GM23248 (cell line): ENCODE results near the gene ATP6V1C2. TPM values are rescaled to one million over a fixed set of nuclear protein-coding genes. Genes with fewer than 3 reads are reported as not detected.

Experiments
- DNase-seq: peaks from one replicate; pipeline ENCODE4 v3.0.0-alpha.2; 2015
- H2AFZ ChIP-seq: fragments of 200-600 bp; sonication (generic); 2 replicates; pipeline ENCODE4 v1.6.1; 2016; ENCODE audit warnings: antibody characterized with exemption
- H3F3A ChIP-seq: fragments of 200-600 bp; sonication (generic); 2 replicates; pipeline ENCODE4 v1.6.1; 2016; ENCODE audit warnings: mild to moderate bottlenecking, antibody characterized with exemption, mixed run types; ENCODE audit not compliant: insufficient read depth
- H3K27ac ChIP-seq: fragments of 200-600 bp; sonication (generic); 2 replicates; pipeline ENCODE4 v1.5.1; 2016; ENCODE audit warnings: mild to moderate bottlenecking
- H3K27me3 ChIP-seq: fragments of 200-600 bp; sonication (generic); replicated peaks from 2 replicates; pipeline ENCODE4 v1.6.1; 2016; ENCODE audit warnings: mild to moderate bottlenecking; ENCODE audit not compliant: insufficient read depth
- H3K36me3 ChIP-seq: fragments of 200-600 bp; sonication (generic); 2 replicates; pipeline ENCODE4 v1.6.1; 2016; ENCODE audit warnings: low read depth, mild to moderate bottlenecking
- H3K4me1 ChIP-seq: fragments of 200-600 bp; sonication (generic); 2 replicates; pipeline ENCODE4 v1.6.1; 2016; ENCODE audit warnings: mild to moderate bottlenecking; ENCODE audit not compliant: insufficient read depth
- H3K4me2 ChIP-seq: fragments of 200-600 bp; sonication (generic); one replicate; pipeline ENCODE4 v1.6.1; 2016; ENCODE audit warnings: mild to moderate bottlenecking; ENCODE audit not compliant: unreplicated experiment
- H3K4me3 ChIP-seq: fragments of 200-600 bp; sonication (generic); 2 replicates; pipeline ENCODE4 v1.5.1; 2016; ENCODE audit warnings: mild to moderate bottlenecking
- H3K79me2 ChIP-seq: fragments of 200-600 bp; sonication (generic); 2 replicates; pipeline ENCODE4 v1.6.1; 2016; ENCODE audit warnings: mild to moderate bottlenecking; ENCODE audit not compliant: insufficient read depth
- H3K9ac ChIP-seq: fragments of 200-600 bp; sonication (generic); 2 replicates; pipeline ENCODE4 v1.6.1; 2016; ENCODE audit warnings: mild to moderate bottlenecking
- H3K9me2 ChIP-seq: fragments of 200-600 bp; sonication (generic); 2 replicates; pipeline ENCODE4 v1.6.1; 2016; ENCODE audit warnings: mixed run types, mild to moderate bottlenecking, moderate library complexity; ENCODE audit not compliant: insufficient read depth
- H3K9me3 ChIP-seq: fragments of 200-600 bp; sonication (generic); one replicate; pipeline ENCODE4 v1.6.1; 2017; ENCODE audit warnings: low read depth
- H4K20me1 ChIP-seq: fragments of 200-600 bp; sonication (generic); 2 replicates; pipeline ENCODE4 v1.6.0; 2016; ENCODE audit not compliant: insufficient read depth
- EZH2 ChIP-seq: fragments of 200-600 bp; sonication (generic); IDR thresholded peaks from 2 replicates; pipeline ENCODE4 v1.6.1; 2018; ENCODE audit warnings: antibody characterized with exemption, mild to moderate bottlenecking; ENCODE audit not compliant: insufficient read depth, poor library complexity, severe bottlenecking
- EZH2phosphoT487 ChIP-seq: fragments of 200-600 bp; sonication (generic); IDR thresholded peaks from 2 replicates; pipeline ENCODE4 v1.6.1; 2018; ENCODE audit warnings: antibody characterized with exemption, moderate library complexity, mild to moderate bottlenecking, low read depth; ENCODE audit not compliant: insufficient read depth
- WGBS, 2 experiments: methylation state at CpG; one replicate each; pipeline ENCODE4 v1.1.6; 2015 to 2017; ENCODE audit warnings: low lambda C conversion rate in 2 of 2, low coverage in 1 of 2; ENCODE audit errors: missing lambda C conversion rate in 2 of 2; 5-methylcytosine and 5-hydroxymethylcytosine counted together
- in situ Hi-C: fragments of 300-500 bp; cut with MboI; formaldehyde crosslinking; loops from 2 replicates; pipeline ENCODE4 v1.15.0; 2020
- polyA plus RNA-seq: library from polyadenylated mRNA; unstranded; fragments of >200 nt; fragmentation: Nextera tagmentation; extraction: Ambion mirVana; gene quantifications from 2 replicates; pipeline ENCODE4 v1.2.1, GENCODE V29; 2016
- total RNA-seq: library from RNA; depleted of rRNA; stranded (reverse); fragments of >200 nt; shearing (Covaris generic); gene quantifications from 2 replicates; pipeline ENCODE4 v1.2.3, GENCODE V29; 2014; rRNA removed

ATP6V1C2 gene, protein sequence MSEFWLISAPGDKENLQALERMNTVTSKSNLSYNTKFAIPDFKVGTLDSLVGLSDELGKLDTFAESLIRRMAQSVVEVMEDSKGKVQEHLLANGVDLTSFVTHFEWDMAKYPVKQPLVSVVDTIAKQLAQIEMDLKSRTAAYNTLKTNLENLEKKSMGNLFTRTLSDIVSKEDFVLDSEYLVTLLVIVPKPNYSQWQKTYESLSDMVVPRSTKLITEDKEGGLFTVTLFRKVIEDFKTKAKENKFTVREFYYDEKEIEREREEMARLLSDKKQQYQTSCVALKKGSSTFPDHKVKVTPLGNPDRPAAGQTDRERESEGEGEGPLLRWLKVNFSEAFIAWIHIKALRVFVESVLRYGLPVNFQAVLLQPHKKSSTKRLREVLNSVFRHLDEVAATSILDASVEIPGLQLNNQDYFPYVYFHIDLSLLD
- total RNA-seq, result not detected in 2 replicates
- 0.18 and 0.53 TPM in 2 replicates for polyA plus RNA-seq

DNA sequence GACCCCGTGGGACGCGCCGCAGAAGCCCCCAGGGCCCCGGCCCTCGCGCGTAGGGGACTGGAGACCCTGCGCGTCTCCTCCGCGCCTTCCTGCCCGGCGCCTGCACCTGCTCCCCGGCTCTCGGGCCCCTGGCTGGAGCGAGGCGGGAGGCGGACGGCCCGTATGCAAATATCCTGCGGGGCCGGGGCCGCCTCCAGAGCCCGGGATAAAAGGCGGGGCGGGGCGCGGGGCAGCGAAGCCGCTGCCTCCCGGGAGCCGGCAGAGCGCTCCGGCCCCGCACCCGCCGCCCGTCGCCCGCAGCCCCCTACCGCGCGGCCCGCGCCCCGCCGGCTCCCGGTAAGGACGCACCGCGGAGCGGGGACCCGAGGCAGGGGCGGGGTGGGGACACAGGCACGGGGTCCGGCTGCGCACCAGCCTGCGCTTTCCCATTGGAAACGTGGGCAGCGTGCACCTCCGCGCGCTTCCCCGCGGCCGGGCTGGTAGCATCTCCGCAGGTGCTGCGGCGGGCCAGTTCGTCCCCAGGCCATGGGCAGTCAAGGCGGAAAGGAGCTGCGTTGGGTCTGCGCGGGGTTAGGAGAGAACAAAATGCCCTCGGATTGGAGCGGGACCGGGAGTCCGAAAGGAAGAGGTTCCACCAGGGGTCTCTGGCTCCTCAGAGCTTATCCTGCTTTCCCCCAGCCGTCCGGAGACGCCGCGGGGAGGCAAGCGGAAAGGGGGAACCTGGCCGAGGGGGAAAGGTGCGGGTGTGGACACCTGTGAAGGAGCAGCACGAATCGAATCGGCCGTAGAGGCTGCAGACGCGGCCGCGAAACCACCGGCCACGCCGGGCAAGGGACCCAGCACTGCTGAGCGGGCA, at the start of gene ATP6V1C2:
ATP6V1C2 (plus strand) TSS at position 235 of the 856 bp plus-strand sequence. CDS start 1,220 bp downstream, outside the sequence.
- Histone ChIP-seq H3K9me2 (no peaks in the 10 kb centered on the region), H3K4me1 (peaks cover 23% of the 10 kb centered on the region), H3K4me2 (peak within 1 kb of the TSS; percentile 52), H3K27ac (no peak within 1 kb of the TSS), H3K36me3 (no peaks in the 10 kb centered on the region), H3F3A (peaks cover 18% of the 10 kb centered on the region; the same call in 1 of the 2 replicates), H3K9me3 (no peaks in the 10 kb centered on the region), H3K9ac (no peak within 1 kb of the TSS), H4K20me1 (no peaks in the 10 kb centered on the region), H2AFZ (no peak within 1 kb of the TSS), H3K27me3 (peaks cover 56% of the 10 kb centered on the region), H3K4me3 (peak within 1 kb of the TSS; percentile 45; the same call in 1 of the 2 replicates), H3K79me2 (no peaks in the 10 kb centered on the region)
- in situ Hi-C loops, result no loop called here
- DNase-seq, result peak; percentile 26
- TF ChIP-seq EZH2 (peak; percentile 92), EZH2phosphoT487 (peak; percentile 86)
- 2% methylated on average over 57 to 93 of the region's 99 CpGs for WGBS, 2 experiments

DNA sequence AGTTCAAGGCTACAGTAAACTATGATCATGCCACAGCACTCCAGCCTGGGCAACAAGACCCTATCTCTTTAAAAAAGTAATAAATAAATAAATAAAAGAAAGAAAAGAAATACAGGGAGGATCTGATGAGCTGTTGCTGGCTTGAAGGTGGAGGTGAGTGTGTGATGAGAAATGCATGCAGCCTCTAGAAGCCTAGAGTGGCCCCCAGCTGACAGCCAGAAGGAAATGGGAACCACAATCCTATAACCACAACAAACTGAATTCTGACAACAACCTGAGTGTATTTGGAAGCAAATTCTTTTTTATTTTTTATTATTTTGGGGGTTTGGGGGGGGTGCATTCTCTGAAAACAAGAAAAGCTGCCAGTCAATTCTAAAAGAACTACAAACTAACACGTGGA, 46.3 kb upstream of the ATP6V1C2 start:
- in situ Hi-C loops, result no loop called here
- DNase-seq, result no peak
- no peaks in the 10 kb centered on the region for H3F3A ChIP-seq
- peaks cover 22% of the 10 kb centered on the region for H3K36me3 ChIP-seq
- H2AFZ ChIP-seq, result no peak overlapping the region
- H3K27ac ChIP-seq, result no peak overlapping the region
- H3K9me3 ChIP-seq, result no peaks in the 10 kb centered on the region
- no peaks in the 10 kb centered on the region for H4K20me1 ChIP-seq
- no peak overlapping the region for H3K4me2 ChIP-seq
- WGBS, 2 experiments, result 100% methylated on average over 1 of the region's 1 CpG
- H3K4me3 ChIP-seq, result no peak overlapping the region
- H3K4me1 ChIP-seq, result no peaks in the 10 kb centered on the region
- no peaks in the 10 kb centered on the region for H3K27me3 ChIP-seq
- H3K9ac ChIP-seq, result no peak overlapping the region
- no peaks in the 10 kb centered on the region for H3K9me2 ChIP-seq
- TF ChIP-seq EZH2phosphoT487, result no peak
- no peak for TF ChIP-seq EZH2
- H3K79me2 ChIP-seq, result peaks cover 51% of the 10 kb centered on the region

DNA sequence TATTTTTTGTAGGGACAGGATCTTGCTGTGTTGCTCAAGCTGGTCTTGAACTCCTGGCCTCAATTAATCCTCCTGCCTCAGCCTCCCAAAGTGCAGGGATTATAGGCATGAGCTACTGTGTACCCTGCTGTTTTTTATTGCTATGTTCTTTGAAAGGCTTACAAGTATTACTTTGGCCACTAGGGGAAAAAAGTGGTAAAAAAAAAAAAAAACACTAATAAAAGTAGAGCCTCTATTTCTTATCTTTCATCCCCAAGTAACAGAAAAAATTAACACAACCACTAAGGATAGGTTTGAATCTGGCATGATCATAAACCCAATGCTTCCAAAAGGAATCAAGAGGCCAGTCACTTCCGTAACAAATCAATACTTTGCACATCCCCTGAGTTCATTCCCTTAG, 43.2 kb upstream of the ATP6V1C2 start:
- Histone ChIP-seq H3F3A (peaks cover 7% of the 10 kb centered on the region), H3K4me3 (no peak overlapping the region), H3K27me3 (no peaks in the 10 kb centered on the region), H4K20me1 (no peaks in the 10 kb centered on the region), H3K9ac (no peak overlapping the region), H3K4me2 (no peak overlapping the region), H2AFZ (no peak overlapping the region), H3K4me1 (no peaks in the 10 kb centered on the region), H3K79me2 (peaks cover 78% of the 10 kb centered on the region), H3K9me2 (no peaks in the 10 kb centered on the region), H3K9me3 (no peaks in the 10 kb centered on the region), H3K36me3 (peaks cover 29% of the 10 kb centered on the region), H3K27ac (no peak overlapping the region)
- in situ Hi-C loops, result no loop called here
- 97 to 100% methylated on average over 1 of the region's 1 CpG for WGBS, 2 experiments
- TF ChIP-seq EZH2 (no peak), EZH2phosphoT487 (no peak)
- DNase-seq, result peak; percentile 10

DNA sequence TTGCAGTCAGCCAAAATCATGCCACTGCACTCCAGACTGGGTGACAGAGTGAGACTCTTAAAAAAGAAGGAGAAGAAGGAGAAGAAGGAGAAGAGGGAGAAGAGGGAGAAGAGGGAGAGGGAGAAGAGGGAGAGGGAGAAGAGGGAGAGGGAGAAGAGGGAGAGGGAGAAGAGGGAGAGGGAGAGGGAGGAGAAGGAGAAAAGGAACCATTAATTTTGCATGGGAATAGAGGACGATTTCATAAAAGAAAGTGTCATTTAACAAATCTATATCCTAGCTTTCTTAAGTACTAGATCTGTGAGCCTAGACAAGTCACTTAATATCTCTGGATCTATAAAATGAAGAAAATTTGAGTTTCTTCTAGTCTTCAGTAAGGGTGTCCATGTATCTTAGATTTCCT, 41.2 kb upstream of the ATP6V1C2 start:
- peaks cover 22% of the 10 kb centered on the region for H3K36me3 ChIP-seq

More for the DNA sequence above, 41.2 kb upstream of the ATP6V1C2 start:
- Histone ChIP-seq H3K4me1 (no peaks in the 10 kb centered on the region), H3K9ac (no peak overlapping the region), H3K79me2 (peaks cover 82% of the 10 kb centered on the region), H3K4me2 (no peak overlapping the region), H3F3A (peaks cover 7% of the 10 kb centered on the region), H3K27me3 (no peaks in the 10 kb centered on the region), H3K9me3 (no peaks in the 10 kb centered on the region), H3K4me3 (no peak overlapping the region), H4K20me1 (no peaks in the 10 kb centered on the region), H3K9me2 (no peaks in the 10 kb centered on the region), H2AFZ (no peak overlapping the region), H3K27ac (no peak overlapping the region)
- no peak for TF ChIP-seq EZH2
- no peak for TF ChIP-seq EZH2phosphoT487
- DNase-seq, result no peak
- in situ Hi-C loops, result no loop called here
- WGBS, 2 experiments, result 88 to 95% methylated on average over 1 of the region's 1 CpG
